HepG2 (cell line): ENCODE measurements around the gene JAZF1. TPM values are rescaled to one million over a fixed set of nuclear protein-coding genes. Genes with fewer than 3 reads are reported as not detected.

ENCODE experiments used
- ATAC-seq: fragments of 200-7000 bp; cut with Tn5 transposase; 3 replicates; pipeline ENCODE4 v1.9.1; 2020; ENCODE audit warnings: mild to moderate bottlenecking, moderate library complexity
- BruUV-seq: library from RNA; stranded (reverse); fragments of 400-500 nt; replicated peaks from 2 replicates; lab custom pipeline; 2021; lab: Mats Ljungman, UMichigan
- CTCF ChIA-PET: fragments of 300-600 bp; formaldehyde crosslinking; extraction: SDS; loops from one replicate; lab custom pipeline; 2021; ENCODE audit warnings: low total read pairs, inconsistent platforms, low intra/inter-chr PET ratio; lab: Yijun Ruan, JAX
- POLR2A ChIA-PET: fragments of 350-600 bp; sonication (Branson Sonifier 250); formaldehyde crosslinking; loops from one replicate; lab custom pipeline; 2020; ENCODE audit warnings: antibody characterized with exemption, inconsistent platforms; lab: Yijun Ruan, JAX
- DNase-seq: peaks from one replicate; pipeline ENCODE4 v3.0.0-alpha.2; 2015; ENCODE audit warnings: low spot score
- FAIRE-seq: peaks from 3 replicates; lab custom pipeline; 2011; peaks lifted over from hg19 to GRCh38; lab: Jason Lieb, UNC
- H2AFZ ChIP-seq: one replicate; pipeline ENCODE4 v1.6.1; 2011; ENCODE audit warnings: low read length, inconsistent platforms
- H3K27ac ChIP-seq: fragments of 300-600 bp; 3 replicates; pipeline ENCODE4 v1.8.0; 2011; ENCODE audit warnings: mixed run types, mild to moderate bottlenecking, mixed read lengths, low read length, inconsistent platforms; ENCODE audit not compliant: insufficient read depth; ENCODE audit errors: extremely low read length
- H3K27me3 ChIP-seq, 2 experiments: fragments of 200-600 bp in 1 of 2; 2 replicates in 1 of 2; 3 replicates in 1 of 2; pipeline versions ENCODE4 v1.6.0 to v1.8.0; 2011; ENCODE audit warnings: low read length in 2 of 2, mild to moderate bottlenecking in 2 of 2, moderate library complexity in 2 of 2, inconsistent platforms in 1 of 2; ENCODE audit not compliant: insufficient read depth in 2 of 2, control insufficient read depth in 1 of 2
- H3K36me3 ChIP-seq, 2 experiments: fragments of 200-600 bp in 1 of 2; replicated peaks in 1 of 2; 2 replicates in 1 of 2; 3 replicates in 1 of 2; pipeline versions ENCODE4 v1.5.1 to v1.8.0; 2011; ENCODE audit warnings: low read length in 2 of 2, inconsistent platforms in 1 of 2; ENCODE audit not compliant: insufficient read depth in 2 of 2, control insufficient read depth in 1 of 2
- H3K4me1 ChIP-seq: 2 replicates; pipeline ENCODE4 v1.5.1; 2012; ENCODE audit warnings: low read length, inconsistent platforms; ENCODE audit not compliant: insufficient read depth
- H3K4me2 ChIP-seq: 2 replicates; pipeline ENCODE4 v1.6.0; 2011; ENCODE audit warnings: low read depth, low read length, inconsistent platforms
- H3K4me3 ChIP-seq, 3 experiments: fragments of 200-600 bp in 1 of 3; sonication (generic), shearing (Covaris generic) in 1 of 3; replicated peaks in 1 of 3; 2 replicates each; pipeline ENCODE4 v1.5.1; 2011 to 2016; ENCODE audit warnings: low read length in 3 of 3, inconsistent platforms in 2 of 3, low read depth in 2 of 3, mild to moderate bottlenecking in 2 of 3, control low read depth in 1 of 3, mixed read lengths in 1 of 3; ENCODE audit not compliant: insufficient read depth in 1 of 3
- H3K79me2 ChIP-seq: one replicate; pipeline ENCODE4 v1.6.1; 2011; ENCODE audit warnings: low read length, inconsistent platforms; ENCODE audit not compliant: insufficient read depth
- H3K9ac ChIP-seq: 2 replicates; pipeline ENCODE4 v1.6.0; 2011; ENCODE audit warnings: mild to moderate bottlenecking, low read depth, low read length, inconsistent platforms; ENCODE audit not compliant: insufficient read depth
- H3K9me3 ChIP-seq: 2 replicates; pipeline ENCODE4 v1.5.1; 2012; ENCODE audit warnings: mild to moderate bottlenecking, low read length
- H4K20me1 ChIP-seq: 2 replicates; pipeline ENCODE4 v1.6.0; 2011; ENCODE audit warnings: inconsistent platforms, mild to moderate bottlenecking, low read length, moderate library complexity; ENCODE audit not compliant: insufficient read depth
- DRAP1 ChIP-seq: IDR thresholded peaks from 2 replicates; pipeline ENCODE4 v1.6.1; 2016; ENCODE audit warnings: missing genetic modification reagents, missing compliant biosample characterization
- ESRRA ChIP-seq: sonication (generic); formaldehyde crosslinking; IDR thresholded peaks from 2 replicates; pipeline ENCODE4 v1.5.1; 2020; ENCODE audit warnings: mild to moderate bottlenecking, low read depth, missing genetic modification reagents
- HNF4A ChIP-seq: sonication (generic); formaldehyde crosslinking; IDR thresholded peaks from 2 replicates; pipeline ENCODE4 v1.4.0; 2020; ENCODE audit warnings: missing genetic modification reagents
- HOXD1 ChIP-seq: sonication (generic); formaldehyde crosslinking; IDR thresholded peaks from 2 replicates; pipeline ENCODE4 v1.5.0; 2020; ENCODE audit warnings: missing genetic modification reagents
- MYPOP ChIP-seq: sonication (generic); formaldehyde crosslinking; IDR thresholded peaks from 2 replicates; pipeline ENCODE4 v1.8.1; 2023; ENCODE audit warnings: mild to moderate bottlenecking, moderate library complexity, missing genetic modification reagents
- PHB2 ChIP-seq: fragments of 450-650 bp; IDR thresholded peaks from 2 replicates; pipeline ENCODE4 v1.6.1; 2018; ENCODE audit not compliant: partially characterized antibody
- RFX3 ChIP-seq: IDR thresholded peaks from 2 replicates; pipeline ENCODE4 v1.6.1; 2016; ENCODE audit warnings: missing biosample characterization, missing genetic modification reagents
- ZFP1 ChIP-seq: IDR thresholded peaks from 2 replicates; pipeline ENCODE4 v1.6.1; 2016
- ZMYM4 ChIP-seq: sonication (generic); formaldehyde crosslinking; IDR thresholded peaks from 2 replicates; pipeline ENCODE4 v1.8.1; 2023; ENCODE audit warnings: mild to moderate bottlenecking, missing genetic modification reagents
- ZNF232 ChIP-seq: sonication (generic); formaldehyde crosslinking; IDR thresholded peaks from 2 replicates; pipeline ENCODE4 v1.4.0; 2020; ENCODE audit warnings: missing genetic modification reagents, borderline replicate concordance
- ZNF441 ChIP-seq: sonication (generic); formaldehyde crosslinking; IDR thresholded peaks from 2 replicates; pipeline ENCODE4 v1.7.0; 2021; ENCODE audit warnings: missing genetic modification reagents, borderline replicate concordance
- ZNF460 ChIP-seq: sonication (generic); formaldehyde crosslinking; IDR thresholded peaks from 2 replicates; pipeline ENCODE4 v1.5.1; 2020; ENCODE audit warnings: missing genetic modification reagents, mild to moderate bottlenecking, borderline replicate concordance
- ZNF556 ChIP-seq: sonication (generic); formaldehyde crosslinking; IDR thresholded peaks from 2 replicates; pipeline ENCODE4 v1.4.0; 2020; ENCODE audit warnings: mild to moderate bottlenecking, missing genetic modification reagents, borderline replicate concordance
- ZNF616 ChIP-seq: sonication (generic); formaldehyde crosslinking; IDR thresholded peaks from 2 replicates; pipeline ENCODE4 v1.5.0; 2020; ENCODE audit warnings: low read depth, mild to moderate bottlenecking, missing genetic modification reagents
- ZNF646 ChIP-seq: sonication (generic); formaldehyde crosslinking; IDR thresholded peaks from 2 replicates; pipeline ENCODE4 v1.9.0; 2021; ENCODE audit warnings: mild to moderate bottlenecking, missing genetic modification reagents
- ZNF652 ChIP-seq: IDR thresholded peaks from 2 replicates; pipeline ENCODE4 v1.6.1; 2016; ENCODE audit warnings: low read depth, borderline replicate concordance
- ZNF674 ChIP-seq: sonication (generic); formaldehyde crosslinking; IDR thresholded peaks from 2 replicates; pipeline ENCODE4 v1.5.0; 2020; ENCODE audit warnings: low read depth, mild to moderate bottlenecking, missing genetic modification reagents
- ZNF775 ChIP-seq: sonication (generic); formaldehyde crosslinking; IDR thresholded peaks from 2 replicates; pipeline ENCODE4 v1.4.0; 2020; ENCODE audit warnings: missing genetic modification reagents, mild to moderate bottlenecking, moderate library complexity, borderline replicate concordance
- WGBS: methylation state at CpG from one replicate; pipeline ENCODE4 v1.1.6; 2017; ENCODE audit warnings: low lambda C conversion rate; 5-methylcytosine and 5-hydroxymethylcytosine counted together
- in situ Hi-C: cut with HindIII; loops from 2 replicates; pipeline ENCODE4 v1.10.0; 2017; ENCODE audit warnings: low pct_unique_long_range_greater_than_20kb; ENCODE audit not compliant: extremely low pct_ligation_motif_present
- intact Hi-C: fragments of 100-400 bp; cut with micrococcal nuclease; formaldehyde crosslinking; loops from one replicate; pipeline ENCODE4 v1.10.0; 2022; ENCODE audit not compliant: unreplicated experiment
- polyA plus RNA-seq, 8 experiments: library from polyadenylated mRNA; depleted of rRNA in 3 of 8; stranded (reverse) in 7 of 8; unstranded in 1 of 8; fragments of >200 nt; fragmentation: Illumina TruSeq in 4 of 8; extraction: Trizol in 4 of 8; gene quantifications; 2 replicates each; pipeline versions ENCODE4 v1.2.1 to v1.2.3, GENCODE V29; 2011 to 2016; ENCODE audit warnings: low read depth in 4 of 8, missing spikeins in 1 of 8, mixed read lengths in 1 of 8; ENCODE audit not compliant: insufficient read depth in 1 of 8
- total RNA-seq, 5 experiments: library from RNA; depleted of rRNA; stranded (reverse); fragments of >200 nt; fragmentation: Illumina TruSeq; extraction: Trizol; gene quantifications; 2 replicates each; pipeline ENCODE4 v1.2.3, GENCODE V29; 2016; ENCODE audit warnings: low read depth in 1 of 5

The JAZF1 gene
- total and polyA plus RNA-seq, 2 of the 13 experiments (the other 11 are each of a cell fraction or from before 2014, with no cell fraction given) = not detected

GRCh38 chr7:27930910-27931476 lies 249.6 kb downstream of the JAZF1 start (continued):
- TF ChIP-seq DRAP1 (CRISPR knock-in tag) (no peak), PHB2 (no peak), ZNF441 (no peak), ZNF556 (CRISPR knock-in tag) (no peak), HNF4A (no peak), RFX3 (CRISPR knock-in tag) (no peak), MYPOP (CRISPR knock-in tag) (no peak), ZNF775 (no peak)

- Histone ChIP-seq H3K27ac (no peak overlapping the region), H3K4me3 (no peak overlapping the region), H3K9me3 (no peaks in the 10 kb centered on the region), H3K79me2 (no peaks in the 10 kb centered on the region), H3K36me3 (no peaks in the 10 kb centered on the region), H4K20me1 (no peaks in the 10 kb centered on the region), H3K9ac (no peak overlapping the region), H3K27me3 (peaks cover 0 to 5% of the 10 kb centered on the region in 2 experiments; a peak in 1 of 5 replicates), H2AFZ (no peak overlapping the region), H3K4me2 (no peak overlapping the region), H3K4me1 (no peaks in the 10 kb centered on the region)
- POLR2A ChIA-PET = no interaction called here
- intact Hi-C loops = no loop called here
- CTCF ChIA-PET = no interaction called here
- FAIRE-seq = no peak
- no TSS peak for BruUV-seq
- DNase-seq = no peak
- peak; percentile 47; the same call in 2 of the 3 replicates for ATAC-seq
- 0% methylated on average over 3 of the region's 3 CpGs for WGBS
- in situ Hi-C loops = loop anchor here (10.0 kb wide), 1 partner anchor 244 kb away; no protein-coding TSS in a partner anchor
- TF ChIP-seq ZNF616 (CRISPR knock-in tag) (no peak), ZNF674 (no peak), ZNF460 (no peak), ZMYM4 (CRISPR knock-in tag) (no peak), ZNF232 (CRISPR knock-in tag) (no peak), ZFP1 (CRISPR knock-in tag) (no peak), ZNF652 (CRISPR knock-in tag) (no peak), ZNF646 (CRISPR knock-in tag) (no peak), ESRRA (no peak), HOXD1 (CRISPR knock-in tag) (no peak)
These were observed 251.5 kb downstream of the JAZF1 start for GRCh38 chr7:27929127-27929526.
